Muscle of leg (tissue), 11 donors: Measurements from ENCODE around the gene FITM1. TPM values are rescaled to one million over a fixed set of nuclear protein-coding genes. Genes with fewer than 3 reads are reported as not detected.

Experiments used
- DNase-seq: peaks from one replicate; pipeline ENCODE4 v3.0.0; 2013
- H3K27ac ChIP-seq: one replicate; pipeline ENCODE4 v1.5.1; 2013; ENCODE audit warnings: mild to moderate bottlenecking, low read length, control low read depth
- H3K27me3 ChIP-seq: one replicate; pipeline ENCODE4 v1.6.1; 2013; ENCODE audit warnings: low read length; ENCODE audit not compliant: control insufficient read depth, insufficient read depth
- H3K36me3 ChIP-seq: one replicate; pipeline ENCODE4 v1.6.1; 2013; ENCODE audit warnings: low read length; ENCODE audit not compliant: control insufficient read depth, insufficient read depth
- H3K4me1 ChIP-seq: one replicate; pipeline ENCODE4 v1.6.1; 2013; ENCODE audit warnings: low read length; ENCODE audit not compliant: control insufficient read depth, insufficient read depth
- H3K4me3 ChIP-seq: one replicate; pipeline ENCODE4 v1.5.1; 2013; ENCODE audit warnings: low read length, control low read depth
- H3K9me3 ChIP-seq: replicated peaks from 2 replicates; pipeline ENCODE4 v1.6.1; 2013; ENCODE audit warnings: low read depth, low read length; ENCODE audit not compliant: control insufficient read depth
- WGBS: methylation state at CpG from one replicate; pipeline ENCODE4 v1.1.5; 2013; ENCODE audit warnings: missing lambda C conversion rate; ENCODE audit not compliant: insufficient coverage; 5-methylcytosine and 5-hydroxymethylcytosine counted together
- polyA plus RNA-seq, 8 donors: library from polyadenylated mRNA; unstranded; fragments of 120-200 nt; gene quantifications; one replicate each; pipeline versions ENCODE4 v1.2.1 to v1.2.3, GENCODE V29; 2013; ENCODE audit warnings: inconsistent platforms in 1 of 8, low replicate concordance in 1 of 8; ENCODE audit not compliant: insufficient read length in 8 of 8, insufficient read depth in 1 of 8
- total RNA-seq: library from RNA; stranded (reverse); fragments of 120-200 nt; gene quantifications from one replicate; pipeline ENCODE4 v1.2.4, GENCODE V29; 2013

FITM1 gene
- total and polyA plus RNA-seq, 9 donors, result 80.7 to 170 (median 127) TPM

DNA sequence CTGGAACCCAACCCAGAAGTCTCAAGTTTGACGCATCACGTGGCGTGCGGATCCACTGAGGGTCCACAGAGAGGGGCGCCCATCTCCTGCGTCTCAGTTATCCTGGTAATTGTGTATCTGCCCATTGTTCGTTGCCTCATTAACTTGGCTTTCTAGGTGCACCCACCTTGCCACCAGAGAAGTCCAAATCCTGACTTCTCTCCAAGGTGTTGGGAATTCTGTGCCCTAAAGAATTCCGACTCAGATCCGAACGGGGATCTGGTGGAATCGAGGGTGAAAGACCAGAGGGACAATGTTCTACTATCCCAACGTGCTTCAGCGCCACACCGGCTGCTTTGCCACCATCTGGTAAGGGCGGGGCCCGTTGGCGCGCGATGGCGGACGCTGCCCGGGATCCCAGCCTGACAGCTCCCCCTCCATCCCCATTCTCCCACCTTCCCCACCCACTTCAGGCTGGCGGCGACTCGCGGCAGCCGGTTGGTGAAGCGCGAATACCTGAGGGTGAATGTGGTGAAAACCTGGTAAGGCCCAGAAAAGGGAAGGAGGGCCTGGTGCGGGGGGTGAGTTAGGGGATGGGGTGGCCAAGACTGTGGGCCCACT, 41.9 kb downstream of the FITM1 start:
- no peaks in the 10 kb centered on the region for H3K9me3 ChIP-seq
- peak overlapping the region; percentile 37 for H3K4me3 ChIP-seq
- peaks cover 16% of the 10 kb centered on the region for H3K4me1 ChIP-seq
- DNase-seq, result no peak
- no peaks in the 10 kb centered on the region for H3K27me3 ChIP-seq
- WGBS, result 4% methylated on average over 9 of the region's 30 CpGs
- H3K27ac ChIP-seq, result no peak overlapping the region
- H3K36me3 ChIP-seq, result peaks cover 44% of the 10 kb centered on the region

DNA sequence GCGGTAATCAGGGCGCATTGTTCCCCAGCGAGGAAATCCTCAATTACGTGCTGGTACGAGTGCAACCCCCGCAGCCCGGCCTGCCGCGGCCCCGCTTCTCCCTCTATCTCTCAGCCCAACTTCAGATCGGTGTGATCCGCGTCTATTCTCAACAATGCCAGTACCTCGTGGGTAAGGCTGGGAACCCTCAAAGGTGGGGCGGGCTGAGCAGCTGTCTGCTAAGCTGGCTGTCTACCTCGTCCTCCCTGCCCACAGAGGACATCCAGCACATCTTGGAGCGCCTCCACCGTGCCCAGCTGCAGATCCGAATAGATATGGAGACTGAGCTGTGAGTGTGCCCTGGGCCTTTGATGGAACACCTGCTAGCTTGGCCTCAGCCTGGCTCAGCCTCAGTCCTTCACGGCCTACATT, 42.4 kb downstream of the FITM1 start:
- no peak for DNase-seq
- Histone ChIP-seq H3K9me3 (no peaks in the 10 kb centered on the region), H3K4me3 (no peak overlapping the region), H3K27ac (no peak overlapping the region), H3K36me3 (peaks cover 45% of the 10 kb centered on the region), H3K4me1 (peaks cover 16% of the 10 kb centered on the region), H3K27me3 (no peaks in the 10 kb centered on the region)
- 54% methylated on average over 19 of the region's 20 CpGs for WGBS

DNA sequence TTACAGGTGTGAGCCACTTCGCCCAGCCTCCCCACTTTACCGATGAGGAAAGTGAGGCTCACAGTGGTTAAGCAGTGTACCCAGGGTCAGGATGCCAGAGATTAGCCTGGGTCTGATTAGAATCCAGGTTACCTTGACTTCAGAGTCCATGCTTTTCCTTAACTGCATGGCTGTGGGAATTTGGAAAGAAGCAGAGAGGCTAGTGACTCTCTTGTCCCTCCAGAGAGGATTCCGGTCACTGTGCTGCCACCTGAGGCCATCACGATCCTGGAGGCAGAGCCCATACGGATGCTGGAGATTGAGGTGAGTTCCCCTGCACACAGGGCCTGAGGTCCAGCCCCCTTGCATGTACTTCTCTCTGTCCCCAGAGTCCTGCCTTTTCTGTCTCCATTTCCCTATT, 46.1 kb downstream of the FITM1 start:
- DNase-seq, result no peak
- no peaks in the 10 kb centered on the region for H3K27me3 ChIP-seq
- WGBS, result 89% methylated on average over 4 of the region's 5 CpGs

DNA sequence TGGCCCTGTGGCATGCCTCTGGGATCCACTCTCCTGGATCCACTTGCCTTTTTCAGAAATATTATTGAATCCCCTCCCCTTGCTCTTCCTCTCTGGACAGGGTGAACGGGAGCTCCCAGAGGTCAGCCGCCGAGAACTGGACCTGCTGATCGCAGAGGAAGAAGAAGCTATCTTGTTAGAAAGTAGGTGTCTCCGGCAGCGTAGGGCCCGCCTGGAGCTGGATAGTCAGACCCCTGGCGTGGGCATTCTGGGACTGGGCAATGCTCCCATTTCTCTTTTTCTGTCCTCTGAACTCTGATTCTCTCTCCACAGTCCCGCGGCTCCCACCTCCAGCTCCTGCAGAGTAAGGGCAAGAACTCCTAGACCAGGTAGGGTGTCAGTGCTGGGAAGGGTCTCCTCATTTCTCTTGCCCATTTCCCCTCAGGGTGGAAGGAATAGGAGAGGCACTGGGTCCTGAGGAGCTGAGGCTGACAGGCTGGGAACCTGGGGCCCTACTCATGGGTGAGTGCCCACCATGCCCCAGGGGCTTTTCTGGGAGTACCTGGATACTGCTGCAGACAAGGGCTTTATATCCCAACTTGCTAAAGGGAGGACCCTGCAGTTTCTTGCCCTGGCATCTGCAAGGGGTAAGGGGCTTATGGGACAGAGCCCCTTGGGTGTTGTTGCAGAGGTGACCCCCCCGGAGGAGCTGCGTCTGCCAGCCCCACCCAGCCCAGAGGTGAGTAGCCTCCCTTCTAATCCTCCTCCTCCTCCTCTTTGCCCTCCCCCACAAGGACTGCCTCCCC, 46.8 kb downstream of the FITM1 start:
- WGBS, result 60% methylated on average over 1 of the region's 12 CpGs
- Histone ChIP-seq H3K4me3 (no peak overlapping the region), H3K36me3 (peaks cover 71% of the 10 kb centered on the region), H3K4me1 (peaks cover 7% of the 10 kb centered on the region), H3K27me3 (no peaks in the 10 kb centered on the region), H3K9me3 (no peaks in the 10 kb centered on the region), H3K27ac (no peak overlapping the region)
- no peak for DNase-seq

More for the DNA sequence above, 46.1 kb downstream of the FITM1 start:
- Histone ChIP-seq H3K36me3 (peaks cover 64% of the 10 kb centered on the region), H3K27ac (no peak overlapping the region), H3K4me1 (peaks cover 13% of the 10 kb centered on the region), H3K4me3 (no peak overlapping the region), H3K9me3 (no peaks in the 10 kb centered on the region)

DNA sequence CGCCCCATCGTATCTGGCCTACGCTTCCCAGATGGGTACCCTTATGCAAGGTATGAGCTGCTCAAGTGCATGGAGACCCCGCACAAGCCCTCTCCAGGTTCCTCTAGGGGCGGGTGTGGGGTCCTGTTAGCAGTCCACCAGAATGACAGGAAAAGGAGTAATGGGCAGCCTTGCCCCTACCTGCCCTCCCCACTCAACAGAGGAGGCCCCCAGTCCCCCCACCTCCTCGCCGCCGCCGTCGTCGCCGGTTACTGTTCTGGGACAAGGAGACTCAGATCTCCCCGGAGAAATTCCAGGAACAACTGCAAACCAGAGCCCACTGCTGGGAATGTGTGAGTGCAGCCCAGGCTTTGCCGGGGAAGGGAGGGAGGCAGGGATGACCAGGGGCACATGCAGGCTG, 47.4 kb downstream of the FITM1 start:
- DNase-seq, result no peak
- Histone ChIP-seq H3K27me3 (no peaks in the 10 kb centered on the region), H3K27ac (no peak overlapping the region), H3K4me1 (peaks cover 1% of the 10 kb centered on the region), H3K4me3 (no peak overlapping the region), H3K36me3 (peaks cover 77% of the 10 kb centered on the region), H3K9me3 (no peaks in the 10 kb centered on the region)
- WGBS, result 87% methylated on average over 7 of the region's 14 CpGs

DNA sequence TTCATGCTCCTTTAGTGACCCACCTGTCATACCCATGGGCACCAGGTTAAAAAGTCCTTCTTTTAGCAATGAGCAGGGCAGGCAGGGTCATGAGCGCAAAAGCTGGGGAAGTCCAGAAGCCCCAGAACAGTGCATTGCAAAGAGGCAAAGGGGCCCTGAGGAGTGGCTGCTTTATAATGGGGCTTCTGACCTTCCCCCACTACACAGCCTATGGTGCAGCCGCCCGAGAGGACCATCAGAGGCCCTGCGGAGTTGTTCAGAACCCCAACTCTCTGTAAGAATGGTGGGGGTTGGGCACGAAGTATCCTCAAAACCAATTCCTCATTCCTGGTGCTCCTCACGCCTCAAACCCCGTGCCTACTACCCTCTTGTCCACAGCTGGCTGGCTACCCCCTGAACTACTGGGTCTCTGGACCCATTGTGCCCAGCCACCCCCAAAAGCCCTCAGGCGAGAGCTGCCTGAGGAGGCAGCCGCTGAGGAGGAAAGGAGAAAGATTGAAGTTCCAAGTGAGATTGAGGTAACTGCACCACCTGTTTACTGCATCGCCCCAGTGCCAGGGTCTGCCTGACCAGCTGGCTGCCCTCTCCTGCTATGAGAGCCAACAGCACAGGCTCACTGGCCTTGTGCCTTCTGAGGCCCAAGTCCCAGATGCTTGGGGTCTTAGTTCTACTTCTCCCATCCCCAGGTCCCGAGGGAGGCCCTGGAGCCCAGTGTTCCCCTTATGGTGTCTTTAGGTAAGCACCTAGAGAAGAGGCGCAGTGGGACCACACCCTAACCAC, 48.1 kb downstream of the FITM1 start:
- Histone ChIP-seq H3K36me3 (peaks cover 81% of the 10 kb centered on the region), H3K4me1 (no peaks in the 10 kb centered on the region)
- no peak for DNase-seq

DNA sequence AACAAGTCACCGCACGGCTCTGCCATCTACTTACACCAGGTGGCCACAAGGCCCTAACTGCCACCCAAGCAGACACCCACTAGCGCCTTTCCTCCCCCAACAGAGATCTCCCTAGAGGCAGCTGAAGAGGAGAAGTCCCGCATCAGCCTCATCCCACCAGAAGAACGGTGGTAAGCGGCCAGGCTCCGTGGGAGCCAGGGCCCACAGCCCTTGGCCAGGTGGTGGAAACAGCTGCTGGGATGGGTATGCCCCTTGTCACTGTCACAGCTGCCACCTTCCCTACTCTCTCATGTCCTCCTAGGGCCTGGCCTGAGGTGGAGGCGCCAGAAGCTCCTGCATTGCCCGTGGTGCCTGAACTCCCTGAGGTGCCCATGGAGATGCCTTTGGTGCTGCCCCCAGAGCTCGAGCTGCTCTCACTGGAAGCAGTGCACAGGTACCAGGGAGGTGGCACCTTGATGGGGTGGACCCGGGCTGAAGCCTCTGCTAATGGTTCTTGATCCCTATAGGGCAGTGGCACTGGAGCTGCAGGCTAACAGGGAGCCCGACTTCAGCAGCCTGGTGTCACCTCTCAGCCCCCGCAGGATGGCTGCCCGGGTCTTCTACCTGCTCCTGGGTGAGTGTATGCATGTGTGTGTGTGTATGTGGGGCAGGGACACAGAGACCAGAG, 49.0 kb downstream of the FITM1 start:
- no peak overlapping the region for H3K4me3 ChIP-seq
- DNase-seq, result no peak

More for the DNA sequence above, 48.1 kb downstream of the FITM1 start:
- Histone ChIP-seq H3K27me3 (no peaks in the 10 kb centered on the region), H3K27ac (no peak overlapping the region), H3K9me3 (no peaks in the 10 kb centered on the region), H3K4me3 (no peak overlapping the region)
- WGBS, result 94% methylated on average over 5 of the region's 12 CpGs

DNA sequence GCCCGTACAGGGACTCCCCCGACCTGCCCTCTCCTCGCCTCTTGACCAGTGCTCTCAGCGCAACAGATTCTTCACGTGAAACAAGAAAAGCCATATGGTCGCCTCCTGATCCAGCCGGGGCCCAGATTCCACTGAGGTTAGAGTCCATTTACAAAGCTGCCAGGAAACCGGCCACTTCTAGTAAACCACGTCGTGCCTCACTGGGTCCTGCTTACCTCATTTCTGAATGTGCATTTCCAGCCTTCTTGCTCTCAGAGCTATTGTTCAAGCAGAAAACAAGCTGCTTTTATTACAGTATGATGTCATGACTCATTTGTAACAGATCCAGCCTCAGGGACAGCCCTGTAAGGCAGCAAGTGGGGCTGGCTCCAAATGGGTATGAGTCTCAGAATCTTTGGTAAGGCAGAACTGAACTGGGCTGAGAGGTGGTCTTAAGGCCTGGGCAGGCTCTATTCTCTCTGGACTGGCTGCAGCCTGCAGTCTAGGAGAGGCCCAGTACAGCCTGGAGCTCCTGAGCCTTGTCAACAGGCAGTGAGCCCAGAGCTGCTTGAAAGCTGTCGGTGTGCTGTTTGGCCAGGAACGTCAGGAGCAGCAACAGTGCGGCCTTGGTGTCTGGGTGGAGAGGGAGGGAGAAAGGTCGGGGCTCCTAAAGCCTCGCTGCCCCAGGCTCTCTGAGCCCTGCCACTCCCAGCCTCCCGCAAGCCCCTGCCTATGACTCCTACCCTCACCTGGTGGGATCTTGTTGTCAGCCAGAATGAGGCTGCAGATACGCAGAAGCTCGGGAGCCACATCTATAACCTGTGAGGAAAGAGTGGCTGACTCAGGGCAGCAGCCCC, 49.7 kb downstream of the FITM1 start:
- H3K27me3 ChIP-seq, result no peaks in the 10 kb centered on the region
- peaks cover 94% of the 10 kb centered on the region for H3K36me3 ChIP-seq
- H3K4me1 ChIP-seq, result no peaks in the 10 kb centered on the region
- peak overlapping the region; percentile 59 for H3K27ac ChIP-seq
- DNase-seq, result peak; percentile 65
- H3K9me3 ChIP-seq, result no peaks in the 10 kb centered on the region
- WGBS, result 53% methylated on average over 13 of the region's 18 CpGs
- H3K4me3 ChIP-seq, result no peak overlapping the region

More for the DNA sequence above, 49.0 kb downstream of the FITM1 start:
- Histone ChIP-seq H3K36me3 (peaks cover 89% of the 10 kb centered on the region), H3K27ac (peak overlapping the region; percentile 59), H3K4me1 (no peaks in the 10 kb centered on the region), H3K9me3 (no peaks in the 10 kb centered on the region), H3K27me3 (no peaks in the 10 kb centered on the region)
- WGBS, result 84% methylated on average over 6 of the region's 14 CpGs

DNA sequence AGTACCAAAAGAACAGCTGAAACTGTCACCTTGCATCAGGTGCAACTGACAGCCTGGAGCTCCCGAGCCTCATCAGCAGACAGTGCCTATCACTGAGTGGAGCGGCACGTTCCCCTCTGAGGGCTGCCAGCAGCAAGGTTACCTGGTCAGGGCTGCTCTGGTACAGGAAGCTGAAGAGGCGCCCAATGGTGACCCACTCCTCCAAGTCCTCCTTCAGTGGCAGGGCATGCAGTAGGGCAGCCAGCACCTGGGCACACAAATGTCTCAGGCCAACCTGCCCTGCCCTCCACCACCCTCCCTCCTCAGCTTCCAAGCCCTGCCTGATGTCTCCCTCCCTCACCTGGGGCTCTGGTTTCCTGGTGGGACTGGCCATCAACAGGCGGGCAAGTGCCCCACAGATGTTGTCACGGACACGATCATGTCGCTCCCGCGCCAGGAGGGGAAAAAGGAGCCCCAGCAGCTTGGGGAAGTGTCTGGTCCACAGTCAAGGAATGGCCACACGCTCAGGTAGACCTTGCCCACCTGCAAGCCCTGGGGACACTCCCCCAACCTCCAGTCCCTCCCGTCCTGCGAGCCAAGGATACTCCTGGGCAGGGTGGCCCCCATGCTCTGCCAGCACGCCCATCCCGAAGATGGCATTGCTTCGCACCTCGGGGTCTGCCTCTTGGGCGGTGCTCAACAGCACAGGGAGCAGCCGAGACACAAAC, 51.1 kb downstream of the FITM1 start:
- H3K27me3 ChIP-seq, result no peaks in the 10 kb centered on the region
- H3K4me3 ChIP-seq, result no peak overlapping the region
- no peaks in the 10 kb centered on the region for H3K4me1 ChIP-seq
- no peak overlapping the region for H3K27ac ChIP-seq
- 87% methylated on average over 19 of the region's 19 CpGs for WGBS
- no peaks in the 10 kb centered on the region for H3K9me3 ChIP-seq
- DNase-seq, result no peak
- H3K36me3 ChIP-seq, result peaks cover 97% of the 10 kb centered on the region
